GM18507 (cell line): ENCODE results near the gene PHETA1.
"Not testable (repeated sequence)": the region's sequence is repeated elsewhere in the genome, so short reads cannot be mapped to it uniquely, and the experiment has no call there.

Source experiments
- DNase-seq: peaks from one replicate; pipeline ENCODE4 v3.0.0; 2011; ENCODE audit warnings: low read depth; ENCODE audit not compliant: insufficient read length; ENCODE audit errors: extremely low spot score
- FAIRE-seq: peaks from 2 replicates; lab custom pipeline; 2011; peaks lifted over from hg19 to GRCh38; lab: Jason Lieb, UNC

The PHETA1 gene

GRCh38 chr12:111354511-111354910 is 14.4 kb downstream of the PHETA1 start:
- FAIRE-seq (no peak), DNase-seq (no peak)

DNA sequence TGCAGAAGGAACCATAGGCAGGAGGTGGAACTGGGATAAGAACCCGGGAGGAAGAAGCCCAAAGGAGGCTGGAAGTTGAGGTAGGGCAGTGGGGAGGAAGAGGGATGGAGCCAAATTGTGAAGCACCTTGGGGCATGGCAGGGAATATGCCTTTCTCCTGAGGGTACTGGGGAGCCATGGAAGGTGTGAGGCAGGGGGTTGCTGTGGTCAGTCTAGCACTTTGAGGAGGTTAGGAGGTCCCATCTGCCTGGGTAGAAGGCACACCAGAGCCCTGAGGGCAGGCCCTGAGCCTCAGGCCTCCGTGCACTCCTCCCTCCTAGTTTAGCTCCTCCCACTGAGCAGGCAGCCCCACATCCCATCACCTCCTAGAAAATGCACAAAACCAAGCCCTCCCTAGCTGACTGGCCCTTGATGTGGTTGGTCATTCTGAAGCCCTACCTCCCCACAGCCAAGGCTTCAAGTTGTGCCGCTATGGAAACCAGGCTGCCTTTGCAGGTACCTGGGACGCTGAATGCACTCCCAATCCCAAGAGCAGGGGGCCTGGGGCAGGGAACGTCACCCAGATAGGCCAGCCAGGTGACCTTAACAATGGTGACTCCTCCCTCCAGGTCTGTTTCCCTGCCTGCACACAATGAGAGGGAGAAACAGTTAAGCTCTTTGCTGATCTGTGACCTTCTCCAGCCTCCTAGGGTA is 15.1 kb downstream of the PHETA1 start:
- DNase-seq: no peak
- FAIRE-seq: no peak

DNA sequence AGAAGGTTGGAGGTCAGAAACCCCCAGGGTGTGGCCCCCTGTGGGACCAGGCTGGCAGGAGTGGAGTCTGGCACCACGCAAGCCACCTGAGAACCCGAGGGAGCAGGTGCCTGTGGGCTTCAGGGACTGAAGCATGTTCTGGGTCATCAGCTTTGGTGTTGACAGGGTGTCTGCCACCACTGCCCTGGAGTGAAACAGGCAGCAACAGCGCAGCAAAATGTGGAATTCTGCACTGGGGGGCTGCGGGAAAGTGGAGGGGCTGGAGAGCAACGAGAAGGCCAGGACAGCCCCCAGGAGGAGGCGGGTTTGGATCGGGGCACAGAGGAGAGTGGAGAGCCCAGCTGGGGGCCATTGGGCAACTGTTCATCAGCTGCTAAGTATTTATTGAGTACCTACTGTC is 15.9 kb downstream of the PHETA1 start:
- DNase-seq (no peak), FAIRE-seq (no peak)

- FAIRE-seq (no peak), DNase-seq (no peak)
Observed at GRCh38 chr12:111352296-111352993, 16.4 kb downstream of the PHETA1 start.

DNA sequence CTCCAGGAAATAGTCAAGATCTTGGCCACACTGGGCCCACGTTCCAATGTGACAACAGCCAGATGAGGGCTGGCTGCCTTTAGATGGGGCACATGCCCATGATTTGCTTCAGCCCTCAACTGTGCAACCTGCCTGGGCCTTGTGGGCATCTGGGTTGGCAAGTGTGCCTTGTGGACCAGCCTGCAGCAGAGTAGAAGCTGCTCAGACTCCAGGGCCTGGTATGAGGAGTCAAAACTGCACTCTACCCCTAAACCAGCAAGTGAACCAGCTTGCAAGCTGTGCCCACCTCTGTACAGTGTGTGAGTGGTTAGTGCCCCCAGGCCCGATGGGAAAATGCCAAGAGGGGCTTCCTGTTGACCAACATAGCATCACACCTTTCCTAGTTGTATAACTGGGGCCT is 17.9 kb downstream of the PHETA1 start:
- no peak for FAIRE-seq
- DNase-seq: no peak

DNA sequence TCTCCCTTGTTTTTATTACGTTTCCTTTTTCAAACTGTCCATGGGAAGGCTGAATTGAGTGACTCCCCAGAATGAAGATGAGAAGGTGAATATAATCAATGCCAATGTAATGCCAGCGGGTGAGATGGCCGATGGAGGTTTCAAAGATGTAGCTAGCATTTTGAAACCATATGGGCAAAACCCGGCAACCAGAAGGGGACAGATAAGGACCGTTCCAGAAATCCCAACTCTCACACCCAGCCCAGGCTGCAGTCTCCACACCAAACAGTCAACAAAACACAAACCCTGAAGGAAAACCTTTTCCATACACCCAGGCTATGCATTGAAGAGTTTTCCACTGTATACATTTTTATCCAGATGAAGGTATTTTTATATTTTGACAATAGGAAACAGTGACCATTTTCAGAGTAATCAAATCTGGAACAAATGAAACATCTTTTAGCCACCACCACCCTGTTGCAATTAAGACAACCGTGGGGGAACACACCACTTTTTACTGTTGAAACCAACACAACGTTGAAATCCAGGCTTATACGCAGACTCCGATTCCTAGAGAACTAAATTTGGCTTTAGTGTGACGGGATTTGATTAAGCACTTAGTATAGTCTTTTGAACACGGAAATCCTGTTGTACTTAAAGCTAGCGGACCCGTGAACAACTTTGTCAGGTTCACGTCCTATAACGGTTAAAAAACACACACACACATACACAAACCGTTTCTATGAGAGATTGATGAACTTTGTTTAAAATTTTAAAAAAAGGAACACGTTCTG is 19.0 kb downstream of the PHETA1 start:
- no peak for FAIRE-seq
- DNase-seq: no peak

DNA sequence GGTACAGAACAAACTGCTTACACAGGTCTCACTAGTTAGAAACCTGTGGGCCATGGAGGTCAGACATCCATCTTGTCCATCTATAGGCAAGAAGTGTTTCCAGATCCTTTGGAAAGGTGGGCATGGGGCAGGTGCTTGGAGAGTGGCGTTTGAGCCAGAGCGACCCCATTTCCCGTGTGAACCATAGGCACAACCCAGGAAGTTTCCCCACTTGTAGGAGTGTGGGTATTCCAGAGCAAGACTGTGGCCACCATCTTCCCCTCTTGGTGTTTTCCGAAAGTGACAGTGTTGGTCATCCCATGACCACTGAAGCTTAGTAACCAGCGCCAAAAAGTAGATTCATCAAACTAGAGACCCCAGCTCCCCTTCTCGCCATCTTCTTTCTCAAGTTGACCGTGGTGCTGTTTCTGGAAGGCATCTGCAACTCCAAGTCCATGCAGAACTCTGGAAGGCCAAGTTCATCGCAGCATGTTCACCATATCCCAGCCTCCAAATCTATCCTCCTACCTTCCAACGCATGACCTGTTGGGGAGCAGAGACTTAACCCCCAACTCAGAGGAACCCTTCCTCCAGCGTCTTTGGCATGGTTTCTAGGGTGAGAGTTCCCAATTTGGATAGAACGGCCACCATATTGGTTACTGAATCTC is 19.7 kb downstream of the PHETA1 start:
- FAIRE-seq: no peak

GRCh38 chr12:111347891-111348644 is 20.8 kb downstream of the PHETA1 start:
- FAIRE-seq (no peak), DNase-seq (no peak)

More for the DNA sequence above, 19.7 kb downstream of the PHETA1 start:
- no peak for DNase-seq

DNA sequence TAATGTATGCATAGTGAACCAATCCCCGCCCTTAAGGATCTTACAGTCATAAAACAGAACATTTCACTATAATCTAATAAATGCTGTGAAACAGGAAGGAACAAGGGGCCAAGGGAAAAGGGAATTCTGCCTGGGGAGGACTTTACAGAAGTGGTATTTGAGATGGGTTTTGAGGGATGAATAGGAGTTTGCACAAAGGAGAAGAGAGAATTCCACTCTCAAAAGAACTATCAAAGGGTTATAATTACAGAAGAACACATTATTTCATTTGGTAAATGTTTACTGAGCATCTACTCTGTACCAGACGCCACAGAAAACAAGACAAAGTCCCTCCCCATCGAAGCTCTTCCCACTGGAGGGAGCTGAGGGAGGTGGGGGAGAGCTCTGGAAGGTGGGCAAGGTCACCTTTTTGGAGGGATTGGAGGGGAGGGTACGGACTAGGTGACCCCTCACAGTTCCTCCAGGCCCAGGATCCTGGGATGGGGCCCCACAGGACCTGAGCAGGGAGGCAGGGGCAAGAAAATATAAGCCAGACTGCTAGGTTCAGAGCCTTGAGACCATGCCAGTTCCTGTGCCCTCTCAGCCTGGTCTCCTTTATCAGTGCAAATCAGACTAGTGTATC is 24.5 kb downstream of the PHETA1 start:
- DNase-seq: no peak
- FAIRE-seq: no peak

- DNase-seq: no peak
- no peak for FAIRE-seq
Observed at GRCh38 chr12:111343181-111343580, 25.7 kb downstream of the PHETA1 start.

DNA sequence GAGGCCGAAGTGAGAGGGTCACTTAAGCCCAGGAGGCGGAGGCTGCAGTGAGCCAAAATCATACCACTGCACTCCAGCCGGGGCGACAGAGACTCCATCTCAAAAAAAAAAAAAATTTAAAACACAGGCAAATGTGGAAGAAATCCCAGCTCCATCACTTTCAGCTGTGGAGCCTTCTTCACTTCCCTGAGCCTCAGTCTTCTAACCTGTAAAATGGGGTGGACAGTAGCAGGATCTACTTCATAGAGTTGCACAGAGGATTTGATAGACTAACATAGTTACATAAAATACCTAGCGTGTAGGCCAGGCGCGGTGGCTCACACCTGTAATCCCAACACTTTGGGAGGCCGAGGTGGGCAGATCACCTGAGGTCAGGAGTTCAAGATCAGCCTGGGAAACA is 26.5 kb downstream of the PHETA1 start:
- no peak for DNase-seq
- FAIRE-seq: no peak

GRCh38 chr12:111341426-111342065 is 27.3 kb downstream of the PHETA1 start:
- DNase-seq: no peak
- FAIRE-seq: no peak

- not testable (repeated sequence) for DNase-seq
Observed at GRCh38 chr12:111340680-111341079, 28.2 kb downstream of the PHETA1 start.

DNA sequence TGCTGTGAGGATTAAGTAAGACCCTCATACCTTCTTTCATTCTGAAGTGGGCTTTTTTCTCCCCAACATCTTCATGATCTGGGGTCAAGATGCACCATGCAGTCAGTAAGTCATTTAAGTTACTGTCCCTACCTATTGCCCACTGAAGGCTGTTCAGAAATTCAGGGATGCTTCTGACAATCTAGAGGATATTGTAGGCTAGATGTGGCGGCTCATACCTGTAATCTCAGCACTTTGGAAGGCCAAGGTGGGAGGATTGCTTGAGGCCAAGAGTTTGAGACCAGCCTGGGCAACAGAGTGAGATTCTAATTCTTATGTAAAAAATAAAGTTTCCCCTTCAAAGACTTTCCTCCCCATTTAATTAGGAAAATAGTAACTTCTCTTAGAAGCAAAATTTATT is 28.7 kb downstream of the PHETA1 start:
- DNase-seq: no peak
- FAIRE-seq: no peak

More at GRCh38 chr12:111340680-111341079, 28.2 kb downstream of the PHETA1 start:
- FAIRE-seq: not testable (repeated sequence)

DNA sequence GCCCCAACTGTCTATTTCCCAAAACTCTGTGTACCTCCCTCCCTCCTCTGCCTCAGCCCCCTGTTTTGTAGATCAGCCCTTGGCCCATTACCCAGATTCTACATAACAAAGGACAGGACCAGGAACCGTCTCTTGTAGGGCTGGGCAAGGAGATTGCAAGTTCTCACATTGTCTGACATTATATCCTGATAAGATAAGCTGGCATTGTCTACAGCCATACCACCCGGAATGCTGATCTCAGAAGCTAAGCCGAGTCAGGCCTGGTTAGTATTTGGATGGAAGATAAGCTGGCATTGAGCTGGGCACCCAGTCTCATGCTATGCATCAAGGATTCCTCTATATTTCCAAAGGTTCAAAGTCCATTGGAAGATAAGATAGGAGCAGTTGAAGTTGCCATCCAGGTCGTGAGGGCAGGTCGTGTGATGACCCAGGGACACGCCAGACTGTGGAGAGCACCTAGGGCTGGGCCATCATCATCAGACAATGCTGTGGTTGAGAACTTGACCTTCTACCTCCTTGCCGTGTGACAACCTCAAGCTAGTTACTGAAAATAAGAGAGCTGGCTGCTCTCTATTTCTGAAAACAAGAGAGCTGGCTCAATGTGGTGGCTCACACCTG is 29.5 kb downstream of the PHETA1 start:
- DNase-seq (no peak), FAIRE-seq (no peak)

GRCh38 chr12:111338096-111338495 is 30.8 kb downstream of the PHETA1 start:
- DNase-seq: no peak
- FAIRE-seq: no peak

GRCh38 chr12:111337371-111337770 is 31.5 kb downstream of the PHETA1 start:
- DNase-seq (no peak), FAIRE-seq (no peak)

GRCh38 chr12:111336411-111336810 is 32.5 kb downstream of the PHETA1 start:
- FAIRE-seq, DNase-seq: not testable (repeated sequence)
